Measurements from ENCODE around the gene SCUBE2.

- TF ChIP-seq CTCF (conservative IDR thresholded peaks at IDR 0.05; ENCODE audit: low read depth, low read length) (no peak), EZH2 (IDR thresholded peaks at IDR 0.05; ENCODE audit: low read length, unreplicated experiment) (no peak), EZH2phosphoT487 (IDR thresholded peaks at IDR 0.05; ENCODE audit: borderline replicate concordance, low read length) (no peak)
Measured at GRCh38 chr11:9025101-9025850, 66.1 kb downstream of the SCUBE2 start.

Measured in PC-3 (cell line).